ENCODE measurements around the gene SLC35F3. TPM values are rescaled to one million over a fixed set of nuclear protein-coding genes. Genes with fewer than 3 reads are reported as not detected.

Gene SLC35F3
- total and polyA plus RNA-seq, 3 donors from 2014 or later: 0.43 to 0.87 (median 0.47) TPM

DNA sequence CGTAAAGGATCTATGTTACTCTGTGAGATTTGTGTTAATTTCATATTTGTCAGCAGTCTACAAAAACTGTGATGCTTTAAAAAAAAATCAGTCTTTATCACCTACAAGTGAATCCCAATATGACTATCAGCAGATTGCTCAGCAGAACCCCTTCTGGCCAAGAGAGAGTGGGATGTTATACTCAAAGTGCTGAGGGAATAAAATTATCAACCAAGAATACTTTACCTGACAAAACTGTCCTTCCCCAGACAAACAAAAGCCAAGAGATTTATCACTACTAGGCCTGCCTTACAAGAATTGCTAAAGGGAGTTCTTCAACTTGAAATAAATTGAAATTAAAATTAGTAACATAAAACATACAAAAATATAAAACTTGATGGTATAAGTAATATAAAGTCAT is 105.2 kb downstream of the SLC35F3 start:
- TF ChIP-seq CTCF (IDR thresholded peaks at IDR 0.05) (no peak), POLR2A (IDR thresholded peaks at IDR 0.05) (no peak)
- H3K4me1 ChIP-seq: no peaks in the 10 kb centered on the region
- no peaks in the 10 kb centered on the region for H3K9me3 ChIP-seq
- intact Hi-C loops (cut with DNase I; ENCODE audit: low total_unique reads): no loop called here
- 94% methylated on average over 1 of the region's 1 CpG for WGBS, 2 donors
- DNase-seq: no peak
- no peaks in the 10 kb centered on the region for H3K36me3 ChIP-seq (ENCODE audit: low read depth, missing control alignments)
- no peak overlapping the region for H3K4me3 ChIP-seq
- no peak overlapping the region for H3K27ac ChIP-seq
- no peaks in the 10 kb centered on the region for H3K27me3 ChIP-seq

- no peak overlapping the region for H3K4me3 ChIP-seq
- no peak for TF ChIP-seq CTCF (IDR thresholded peaks at IDR 0.05)
- TF ChIP-seq POLR2A (IDR thresholded peaks at IDR 0.05): no peak
- 85 to 87% methylated on average over 3 of the region's 3 CpGs for WGBS, 2 donors
- no peak for DNase-seq
- H3K9me3 ChIP-seq: no peaks in the 10 kb centered on the region
- no peak overlapping the region for H3K27ac ChIP-seq
- no peaks in the 10 kb centered on the region for H3K4me1 ChIP-seq
- intact Hi-C loops (cut with DNase I; ENCODE audit: low total_unique reads): no loop called here
- H3K27me3 ChIP-seq: no peaks in the 10 kb centered on the region
- H3K36me3 ChIP-seq (ENCODE audit: low read depth, missing control alignments): no peaks in the 10 kb centered on the region
Observed at GRCh38 chr1:234014208-234014607, 109.7 kb downstream of the SLC35F3 start.

GRCh38 chr1:234018816-234019215 is 114.3 kb downstream of the SLC35F3 start:
- 94 to 99% methylated on average over 4 of the region's 4 CpGs for WGBS, 2 donors
- intact Hi-C loops (cut with DNase I; ENCODE audit: low total_unique reads): no loop called here

DNA sequence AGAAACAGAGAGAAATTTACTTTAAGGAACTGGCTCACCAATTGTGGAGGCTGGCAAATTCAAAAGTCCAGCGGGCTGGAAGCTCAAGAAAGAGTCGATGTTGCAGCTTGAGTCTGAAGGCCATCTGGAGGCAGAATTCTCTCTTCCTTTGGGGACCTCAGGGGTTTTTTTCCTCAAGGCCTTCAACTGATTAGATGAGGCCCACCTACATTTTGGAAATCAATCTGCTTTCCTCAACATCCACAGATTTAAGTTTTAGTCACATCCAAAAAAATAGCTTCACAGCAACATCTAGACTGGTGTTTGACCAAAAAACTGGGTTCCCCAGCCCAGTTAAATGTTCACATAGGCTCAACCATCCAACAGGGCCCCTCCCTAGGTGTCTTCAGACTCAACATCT is 114.9 kb downstream of the SLC35F3 start:
- Histone ChIP-seq H3K4me3 (no peak overlapping the region), H3K4me1 (no peaks in the 10 kb centered on the region), H3K36me3 (ENCODE audit: low read depth, missing control alignments) (no peaks in the 10 kb centered on the region), H3K27me3 (no peaks in the 10 kb centered on the region), H3K27ac (no peak overlapping the region), H3K9me3 (no peaks in the 10 kb centered on the region)
- TF ChIP-seq CTCF (IDR thresholded peaks at IDR 0.05): no peak
- intact Hi-C loops (cut with DNase I; ENCODE audit: low total_unique reads): no loop called here
- DNase-seq: no peak
- WGBS, 2 donors: 91 to 95% methylated on average over 2 of the region's 2 CpGs

More at GRCh38 chr1:234018816-234019215, 114.3 kb downstream of the SLC35F3 start:
- no peaks in the 10 kb centered on the region for H3K9me3 ChIP-seq
- no peak for TF ChIP-seq POLR2A (IDR thresholded peaks at IDR 0.05)
- no peak for TF ChIP-seq CTCF (IDR thresholded peaks at IDR 0.05)
- H3K4me1 ChIP-seq: no peaks in the 10 kb centered on the region
- DNase-seq: no peak
- no peak overlapping the region for H3K4me3 ChIP-seq
- H3K36me3 ChIP-seq (ENCODE audit: low read depth, missing control alignments): no peaks in the 10 kb centered on the region
- no peak overlapping the region for H3K27ac ChIP-seq
- no peaks in the 10 kb centered on the region for H3K27me3 ChIP-seq

- no peak for DNase-seq
- H3K27me3 ChIP-seq: no peaks in the 10 kb centered on the region
- intact Hi-C loops (cut with DNase I; ENCODE audit: low total_unique reads): no loop called here
- H3K9me3 ChIP-seq: no peaks in the 10 kb centered on the region
- WGBS, 2 donors: 91 to 94% methylated on average over 2 of the region's 2 CpGs
- no peak overlapping the region for H3K27ac ChIP-seq
- H3K4me3 ChIP-seq: no peak overlapping the region
- H3K36me3 ChIP-seq (ENCODE audit: low read depth, missing control alignments): no peaks in the 10 kb centered on the region
- no peaks in the 10 kb centered on the region for H3K4me1 ChIP-seq
- TF ChIP-seq POLR2A (IDR thresholded peaks at IDR 0.05) (no peak), CTCF (IDR thresholded peaks at IDR 0.05) (no peak)
Observed at GRCh38 chr1:234022302-234022701, 117.8 kb downstream of the SLC35F3 start.
